HG03095 (cell line): ENCODE data around the gene DISC1.

Experiments used
- ATAC-seq: cut with Tn5 transposase; IDR thresholded peaks from one replicate; pipeline ENCODE4 v1.9.1; 2021; ENCODE audit warnings: moderate library complexity; ENCODE audit not compliant: unreplicated experiment

DISC1 gene

DNA sequence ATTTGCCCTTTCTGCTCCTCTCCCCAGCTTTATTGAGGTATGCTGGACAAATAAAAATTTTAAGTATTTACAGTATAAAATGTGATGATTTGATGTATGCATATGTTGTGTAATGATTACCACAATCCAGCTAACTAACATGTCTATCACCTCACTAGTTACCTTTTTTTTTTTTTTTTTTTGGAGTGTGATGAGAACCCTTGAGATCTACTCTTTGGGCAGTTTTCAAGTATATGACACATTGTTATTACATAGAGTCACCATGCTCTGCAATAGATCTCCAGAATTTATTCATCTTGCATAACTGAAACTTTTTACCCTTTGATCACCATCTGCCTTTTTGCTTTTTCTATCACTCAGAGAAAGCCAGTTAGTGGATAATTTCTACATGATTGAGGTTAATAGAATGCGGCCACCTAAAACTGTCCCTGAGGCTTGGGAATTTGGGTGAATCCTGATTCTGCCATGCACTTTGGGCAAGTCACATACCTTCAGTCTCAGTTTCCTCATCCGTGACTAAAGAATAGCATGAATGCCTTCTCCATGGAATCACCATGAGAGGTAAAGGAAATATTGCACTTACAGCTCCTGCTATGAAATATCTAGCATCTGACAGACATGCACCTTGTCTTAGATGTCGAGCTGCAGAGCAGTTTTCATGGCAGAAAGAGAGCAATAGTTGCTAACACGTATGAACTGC lies 295.2 kb downstream of the DISC1 start:
- no peak for ATAC-seq

DNA sequence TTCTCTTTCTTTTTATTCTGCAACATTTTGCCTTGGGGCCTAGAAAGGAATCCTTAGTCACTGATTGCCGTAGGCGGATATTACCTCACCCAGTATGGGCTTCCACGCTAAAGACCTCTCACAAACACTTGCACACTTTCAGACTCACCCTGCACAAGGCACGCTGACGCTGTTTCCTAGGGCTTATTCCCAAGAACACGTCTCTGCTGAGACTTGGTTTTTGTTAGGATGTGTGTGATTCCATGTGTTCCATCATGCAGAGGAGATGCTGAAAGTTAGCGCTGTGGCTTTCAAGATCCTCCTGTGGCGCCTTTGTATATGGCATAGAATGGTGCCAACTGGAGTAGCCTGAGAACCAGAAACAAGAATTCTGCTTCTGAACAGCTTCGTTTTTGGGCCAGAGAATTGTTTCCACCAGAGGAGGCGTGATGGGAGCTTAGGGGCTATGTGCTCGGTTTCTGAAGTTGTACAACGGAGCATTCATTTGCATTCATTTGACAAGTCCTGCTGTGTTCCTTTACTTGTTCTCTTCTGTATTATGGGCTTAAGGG lies 297.0 kb downstream of the DISC1 start:
- ATAC-seq: no peak

DNA sequence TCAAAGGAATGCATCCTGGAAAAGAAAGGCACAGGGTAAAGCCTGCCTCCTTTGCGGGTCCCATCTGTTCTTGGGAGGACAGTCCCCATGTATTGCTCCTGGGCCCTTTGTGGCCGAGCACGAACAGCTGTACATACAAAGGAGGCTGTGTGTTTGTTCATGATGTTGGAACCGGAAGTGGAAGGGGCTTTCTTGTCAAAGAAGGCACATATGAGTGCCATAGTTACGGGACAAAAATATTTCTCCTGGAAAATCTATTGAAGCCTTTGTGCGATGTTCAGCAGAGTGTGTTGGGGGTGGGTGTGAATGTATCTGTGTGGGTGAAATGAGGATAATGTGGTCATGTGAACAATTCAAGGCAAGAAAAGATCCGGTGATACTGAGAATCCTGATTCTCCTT lies 297.6 kb downstream of the DISC1 start:
- no peak for ATAC-seq

DNA sequence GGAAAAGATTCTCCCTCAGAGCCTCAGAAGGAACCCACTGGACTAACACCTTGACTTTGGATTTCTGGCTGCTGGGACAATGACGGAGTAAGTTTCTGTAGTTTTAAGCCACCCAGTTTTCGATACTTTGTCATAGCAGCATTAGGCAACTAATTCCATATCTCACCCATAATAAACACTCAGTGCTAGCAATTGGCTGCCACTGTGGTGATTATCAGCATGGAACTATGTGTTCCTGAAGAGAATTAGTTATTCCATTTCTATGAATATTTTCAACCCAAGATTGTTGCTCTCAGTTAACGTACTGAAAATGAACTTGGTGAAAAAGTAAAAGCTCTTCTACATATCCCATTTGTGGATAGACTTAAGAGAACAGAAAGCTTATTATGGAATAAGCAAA lies 299.3 kb downstream of the DISC1 start:
- ATAC-seq: no peak

DNA sequence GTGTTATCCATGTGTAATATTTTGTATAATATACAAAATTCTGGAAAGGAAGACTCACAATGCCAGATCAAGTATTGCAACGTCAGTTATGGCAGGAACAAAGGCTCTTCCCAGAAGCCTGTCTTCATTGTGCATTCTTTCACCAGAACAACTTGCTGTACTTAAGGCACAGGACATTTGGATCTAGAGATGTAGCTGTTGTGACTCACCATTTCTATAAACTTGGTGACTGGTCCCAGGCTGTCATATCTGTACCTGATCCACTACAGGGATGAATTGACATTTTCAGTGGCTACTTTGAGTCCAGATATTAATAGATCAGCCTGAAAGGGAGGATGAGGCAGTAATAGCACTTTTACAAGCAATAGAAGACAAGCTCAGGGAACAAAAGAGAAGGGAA lies 299.8 kb downstream of the DISC1 start:
- ATAC-seq: no peak

DNA sequence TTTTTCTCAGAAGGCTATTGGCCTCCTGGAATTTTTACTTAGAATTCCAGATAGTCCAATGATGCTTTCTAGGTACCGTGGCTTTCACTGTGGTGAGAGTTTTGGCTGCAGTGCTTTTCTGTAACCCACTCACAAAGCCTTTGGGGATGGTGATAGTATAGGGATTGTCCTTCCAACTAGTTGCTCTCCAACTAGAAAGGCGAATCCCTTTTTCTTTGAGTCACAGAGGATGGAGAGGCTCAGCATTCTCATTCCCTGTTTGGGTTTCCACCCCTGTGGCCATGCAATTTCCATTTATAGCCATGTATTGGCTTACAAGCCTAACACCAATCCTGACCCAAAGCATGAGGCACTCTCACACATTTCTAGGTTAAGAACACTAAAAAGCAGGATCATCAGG lies 300.3 kb downstream of the DISC1 start:
- ATAC-seq: no peak

DNA sequence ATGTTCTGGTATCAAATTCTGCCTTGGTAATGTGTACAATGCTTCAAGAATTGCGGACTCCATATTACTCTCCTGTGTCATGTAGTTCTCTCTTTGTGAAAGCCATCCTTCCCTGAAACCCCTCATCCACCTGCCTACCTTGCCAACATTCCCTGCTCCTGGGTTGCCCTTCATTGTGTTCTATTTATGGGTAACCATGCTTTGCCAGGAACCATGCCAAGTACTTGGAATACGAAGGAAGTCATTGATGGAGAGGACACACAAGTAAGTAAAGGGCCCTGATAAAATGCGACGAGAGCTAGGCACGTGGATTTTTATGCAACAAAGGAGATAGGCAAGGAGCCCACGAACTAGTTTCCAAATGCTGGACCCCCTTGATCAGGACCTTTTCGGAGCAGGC lies 300.8 kb downstream of the DISC1 start:
- no peak for ATAC-seq

DNA sequence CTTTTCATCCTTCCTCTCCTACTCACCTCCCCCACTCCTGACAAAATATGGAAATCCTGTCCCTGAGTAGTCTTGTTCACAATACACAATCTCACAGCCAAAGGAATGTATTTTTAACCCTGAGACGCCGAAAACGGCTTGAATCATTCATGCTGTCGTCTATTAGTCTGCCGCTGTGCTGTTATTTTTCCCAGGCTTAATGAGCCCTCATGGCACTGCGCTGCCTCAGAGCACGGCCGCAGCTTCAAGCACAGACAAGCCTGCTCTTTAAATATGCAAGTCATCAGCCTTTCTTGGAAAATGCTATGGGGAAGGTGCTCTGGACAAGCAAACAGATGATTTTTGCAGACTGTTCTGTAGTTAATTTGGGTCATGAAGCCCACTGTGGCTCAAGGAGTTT lies 302.7 kb downstream of the DISC1 start:
- no peak for ATAC-seq

DNA sequence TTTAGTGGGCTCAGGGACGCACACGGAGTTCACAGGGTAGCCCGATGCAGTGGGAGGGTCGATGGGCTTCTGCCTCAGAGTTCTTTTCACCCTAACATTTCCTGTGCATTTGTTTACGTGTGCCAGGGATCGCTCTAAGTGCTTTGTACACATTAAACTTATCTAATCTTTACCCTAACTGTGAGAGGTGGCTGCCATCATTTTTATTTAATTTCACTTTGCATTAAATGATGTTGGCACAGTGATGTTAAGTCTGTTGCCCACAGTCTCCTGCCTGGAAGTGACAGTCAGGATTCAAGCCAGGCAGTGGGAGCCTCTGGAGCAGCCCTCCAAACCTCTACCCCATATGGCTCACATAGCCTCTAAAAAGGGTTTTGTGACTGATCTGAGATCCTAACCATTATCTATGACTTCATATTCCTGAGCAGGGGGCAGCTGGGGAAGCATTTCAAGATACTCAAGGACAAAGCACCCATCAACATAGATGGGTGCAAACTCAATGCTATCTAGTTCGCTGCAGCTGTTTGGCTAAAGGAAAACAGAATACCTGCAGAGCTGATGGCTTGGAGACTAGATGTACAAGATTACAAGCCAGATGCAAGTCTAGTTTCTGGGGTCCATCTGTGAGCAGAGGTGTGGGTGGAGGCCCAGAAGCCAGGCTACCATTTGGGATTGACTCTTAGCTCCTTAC lies 303.8 kb downstream of the DISC1 start:
- no peak for ATAC-seq

DNA sequence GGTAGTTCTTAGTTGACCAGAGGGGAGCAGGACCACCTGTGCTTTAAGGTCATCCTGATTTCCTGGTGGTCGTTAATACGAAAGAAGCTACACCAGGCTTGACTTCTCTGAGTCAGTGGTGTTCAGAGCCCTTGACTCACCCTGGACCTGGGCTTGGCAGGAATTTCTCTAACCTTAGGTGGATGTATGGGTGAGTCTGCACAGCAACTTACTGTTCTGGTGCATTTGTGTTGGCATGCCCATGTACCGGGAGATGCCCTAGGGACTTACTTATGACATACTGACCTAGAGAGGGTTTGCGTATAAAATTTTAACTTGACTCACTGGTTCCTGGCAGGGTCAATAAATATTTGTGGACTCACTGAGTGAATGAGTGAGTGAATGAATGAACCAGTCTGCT lies 304.6 kb downstream of the DISC1 start:
- ATAC-seq: no peak

DNA sequence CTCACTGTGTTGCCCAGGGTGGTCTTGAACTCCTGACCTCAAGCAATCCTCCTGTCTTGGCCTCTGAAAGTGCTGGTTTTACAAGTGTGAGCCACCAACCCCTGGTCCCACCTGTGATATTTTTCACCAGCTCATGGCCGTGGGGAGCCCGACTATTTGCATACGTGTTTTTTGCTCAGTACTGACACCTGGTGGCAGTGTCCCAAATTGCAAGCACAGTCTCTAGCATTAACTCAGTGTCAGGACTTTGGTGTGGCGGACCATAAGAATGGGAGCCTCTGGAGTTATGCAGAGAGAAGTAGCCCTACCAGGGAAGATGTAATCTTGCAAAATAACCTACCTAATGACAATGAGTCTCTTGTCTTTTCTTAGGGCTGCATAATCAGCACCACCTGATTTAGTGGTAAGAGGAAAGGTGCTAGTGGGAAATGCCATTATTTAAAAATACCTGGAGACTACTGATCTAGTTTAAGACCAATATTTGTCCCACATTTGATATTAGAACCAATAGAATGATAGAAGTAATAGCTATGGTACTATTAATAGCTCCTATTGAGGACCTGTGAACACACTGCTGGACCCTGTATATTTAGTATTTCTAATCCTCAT lies 305.4 kb downstream of the DISC1 start:
- no peak for ATAC-seq

DNA sequence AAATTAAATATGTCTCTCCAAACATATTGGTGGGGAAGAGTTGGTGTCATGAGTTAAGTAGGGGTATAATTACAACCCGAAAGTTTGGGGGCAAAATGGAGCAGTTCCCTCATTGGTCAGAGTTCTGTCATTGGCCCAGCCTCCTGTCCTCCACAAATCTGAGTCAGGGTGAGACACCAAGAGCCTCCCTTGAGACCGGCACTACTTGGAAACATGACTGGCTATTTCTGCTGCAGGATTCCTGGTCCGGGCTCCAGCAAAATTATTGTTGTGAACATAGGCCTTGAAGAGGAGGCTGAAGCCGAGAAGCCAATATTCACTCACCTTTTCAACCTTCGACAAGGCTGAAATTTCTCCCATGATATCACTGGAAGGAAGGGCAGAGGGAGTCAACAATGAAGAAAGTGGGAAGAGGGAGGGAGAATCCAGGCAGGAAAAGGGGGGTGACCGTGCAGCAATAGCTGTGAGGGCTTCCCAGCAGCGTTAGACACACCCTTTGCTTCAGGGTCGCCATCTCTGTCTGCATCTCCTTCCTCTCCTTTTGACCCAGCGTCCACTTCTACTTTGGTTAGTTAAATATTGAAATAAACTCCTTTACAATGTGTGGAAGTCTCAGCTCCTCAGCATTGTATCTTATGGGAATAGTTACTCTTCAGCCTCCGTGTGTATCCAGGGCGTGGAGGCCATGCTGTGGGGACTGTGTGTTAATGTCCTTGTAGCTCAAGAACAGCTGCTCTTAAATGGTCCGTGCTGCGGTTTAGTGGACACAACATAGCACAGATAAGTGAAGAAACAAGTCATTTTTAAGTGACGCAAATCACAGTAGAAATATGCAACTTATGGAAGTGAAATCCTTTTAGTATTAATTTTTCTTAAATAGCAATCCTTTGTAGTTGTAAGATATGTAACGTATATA lies 307.4 kb downstream of the DISC1 start:
- ATAC-seq: no peak

DNA sequence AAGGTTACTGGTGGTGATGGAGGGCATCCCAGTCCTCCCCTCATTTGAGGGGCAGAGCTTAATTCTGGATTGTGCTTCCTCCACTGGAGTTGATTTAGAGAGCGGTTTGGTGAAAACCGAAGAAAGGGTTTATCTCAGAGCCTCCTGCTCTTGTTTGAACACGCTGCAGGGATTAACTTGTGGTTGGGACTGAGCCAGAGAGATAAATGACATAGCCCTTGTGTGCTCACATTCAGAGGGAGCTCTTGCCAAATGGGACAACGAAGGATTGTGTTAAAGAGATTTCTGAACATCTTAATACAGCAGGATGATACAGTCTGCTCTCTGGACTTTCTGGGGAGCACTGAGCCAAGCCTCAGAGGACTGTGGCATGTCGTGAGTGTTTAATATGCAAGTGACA lies 308.2 kb downstream of the DISC1 start:
- ATAC-seq: no peak

DNA sequence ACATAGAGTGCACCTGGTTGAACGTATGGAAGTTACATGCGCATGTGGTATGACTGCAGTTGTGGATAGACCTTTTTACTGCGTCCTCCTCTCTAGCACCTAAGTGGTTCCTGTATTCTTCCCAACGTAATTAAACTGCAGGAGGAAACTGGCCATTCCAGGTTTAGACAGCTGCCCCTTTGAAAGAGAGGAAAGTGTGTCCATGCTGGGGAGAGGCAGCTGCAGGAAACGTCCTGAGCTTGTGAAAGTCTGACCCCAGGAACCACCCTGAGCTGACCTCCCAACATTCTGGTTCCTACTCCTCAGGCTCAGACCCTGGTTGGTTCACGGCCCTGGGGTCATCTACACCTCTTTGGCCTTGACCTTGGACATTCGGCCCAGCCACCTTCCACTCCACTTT lies 309.3 kb downstream of the DISC1 start:
- no peak for ATAC-seq

DNA sequence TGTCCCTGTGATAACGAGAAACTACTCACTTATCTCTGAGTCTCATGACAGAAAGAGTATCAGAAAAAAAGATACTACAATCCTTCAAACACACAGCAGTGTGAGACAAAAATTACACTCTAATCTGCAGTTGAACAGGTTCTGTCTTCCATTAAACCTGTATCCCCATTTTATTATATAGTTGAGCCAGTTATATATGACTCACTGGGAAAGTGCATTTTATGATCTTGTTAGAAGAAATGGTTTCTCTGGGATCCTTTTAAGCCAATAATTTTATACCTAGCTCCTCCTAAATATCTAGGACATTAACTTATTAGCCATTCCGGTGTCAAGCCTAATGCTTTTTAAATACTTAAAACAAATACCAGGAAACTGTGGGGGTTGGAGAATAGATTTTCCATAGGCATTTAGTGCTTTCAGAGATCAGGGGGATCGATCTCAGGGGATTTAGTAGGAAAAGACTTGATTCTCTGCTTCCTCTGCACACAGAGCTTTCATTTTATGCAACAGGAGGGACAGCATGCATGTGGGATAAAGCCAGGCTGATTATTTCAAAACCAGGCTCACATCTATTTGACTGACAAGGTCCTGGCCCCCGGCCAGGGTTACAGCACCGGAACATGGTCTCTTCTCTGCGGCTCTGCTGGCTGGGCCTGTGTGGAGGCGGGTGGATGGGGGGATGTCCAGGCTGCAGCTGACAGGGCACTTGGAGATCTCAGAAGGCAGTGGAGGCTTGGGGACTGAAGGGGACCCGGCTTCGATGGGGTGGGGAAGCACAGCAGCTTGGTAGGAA lies 310.6 kb downstream of the DISC1 start:
- ATAC-seq: no peak

DNA sequence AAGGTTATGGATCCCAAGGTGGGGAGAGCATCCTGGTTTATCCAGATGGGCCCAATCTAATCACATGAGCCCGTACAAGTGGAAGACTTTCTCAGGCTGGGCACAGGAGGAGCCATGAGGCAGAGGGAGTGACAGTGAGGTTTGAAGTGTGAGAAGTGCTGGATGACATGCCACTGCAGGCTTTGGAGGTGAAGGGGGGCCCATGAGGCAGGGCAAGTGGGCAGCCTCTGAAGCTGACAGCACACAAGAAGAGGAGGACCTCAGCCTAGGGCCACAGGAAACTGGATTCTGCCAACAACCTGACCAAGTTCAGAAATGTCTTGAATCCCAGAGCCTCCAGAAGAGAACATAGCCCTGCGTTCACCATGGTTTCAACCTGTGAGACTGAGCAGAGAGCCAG lies 311.6 kb downstream of the DISC1 start:
- no peak for ATAC-seq

DNA sequence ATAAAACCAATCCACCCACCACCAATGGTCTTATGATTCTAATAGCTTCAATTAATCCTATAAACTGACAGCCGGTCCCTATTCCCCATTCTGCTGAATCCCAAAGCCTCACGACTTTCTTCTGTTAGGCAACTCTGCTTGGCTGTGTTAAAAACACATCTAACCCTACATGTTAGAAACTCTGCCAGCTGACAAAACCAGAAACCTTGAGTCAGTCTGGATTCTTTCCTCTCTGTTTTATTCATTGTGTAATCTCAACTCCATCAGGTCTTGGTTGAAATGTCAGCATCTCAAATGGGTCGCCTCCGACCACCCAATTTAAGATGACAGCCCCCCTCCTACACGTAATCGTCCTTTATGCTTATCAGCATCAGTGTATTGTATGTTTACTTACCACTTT lies 312.1 kb downstream of the DISC1 start:
- no peak for ATAC-seq

DNA sequence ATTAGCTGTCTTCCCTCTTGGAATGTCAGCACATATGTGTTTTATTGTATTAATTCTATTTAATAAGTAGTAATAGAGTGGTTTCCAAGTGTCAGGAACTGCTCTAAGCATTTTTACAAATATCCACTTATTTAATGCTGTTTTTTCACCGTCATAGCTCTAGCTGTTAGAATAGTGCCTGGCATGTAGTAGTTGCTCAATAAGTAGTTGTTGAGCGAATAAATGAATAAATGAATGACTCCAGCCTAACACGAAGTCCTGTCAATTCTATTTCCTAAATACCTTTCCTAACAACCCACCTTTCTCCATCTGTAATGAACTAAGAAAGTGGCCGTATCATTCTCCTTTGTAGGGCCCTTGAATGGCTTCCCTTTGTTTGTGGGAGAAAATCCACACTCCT lies 312.5 kb downstream of the DISC1 start:
- ATAC-seq: no peak

DNA sequence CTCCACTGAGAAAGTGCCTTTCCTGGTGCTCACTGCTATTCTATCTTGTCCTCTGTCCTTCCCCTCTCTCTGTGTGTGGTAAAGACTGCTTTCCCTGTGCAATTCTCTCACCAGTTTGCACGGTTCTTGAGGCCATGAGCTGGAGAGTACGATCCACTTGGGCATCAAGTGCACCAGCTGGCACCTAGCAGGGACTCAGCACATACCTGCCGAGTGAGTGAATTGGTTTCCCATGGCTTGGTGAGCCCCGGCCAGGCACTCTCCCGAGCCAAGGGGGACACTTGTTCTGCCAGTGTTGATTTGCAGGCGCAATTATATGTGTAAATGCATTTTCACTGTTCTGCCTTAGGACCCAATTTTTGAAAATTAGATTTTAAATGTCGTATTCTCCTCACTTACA lies 313.5 kb downstream of the DISC1 start:
- ATAC-seq: no peak

DNA sequence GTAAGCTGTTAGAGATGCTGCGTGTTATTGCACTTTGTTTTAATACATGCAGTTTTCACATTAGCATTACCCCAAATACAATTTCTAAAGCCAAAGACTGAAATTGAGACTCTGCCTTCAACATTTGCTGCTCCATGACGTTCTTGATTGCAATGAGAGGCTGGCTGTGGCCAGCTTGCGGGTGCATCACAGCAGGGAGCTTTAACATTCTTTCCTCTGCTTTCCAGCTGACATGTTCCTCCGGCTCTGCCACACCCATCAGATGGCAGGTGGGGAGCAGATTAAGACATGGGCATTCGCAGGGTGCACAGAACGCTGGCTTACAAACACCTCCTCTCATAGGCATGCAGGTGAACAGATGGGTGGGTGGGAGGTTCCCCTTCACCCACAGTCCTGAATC lies 314.1 kb downstream of the DISC1 start:
- ATAC-seq: no peak
